Measurements from ENCODE around the gene IGSF3. TPM values are rescaled to one million over a fixed set of nuclear protein-coding genes. Genes with fewer than 3 reads are reported as not detected.
"Not testable (repeated sequence)": the region's sequence is repeated elsewhere in the genome, so short reads cannot be mapped to it uniquely, and the experiment has no call there.

IGSF3 gene
- total RNA-seq, 1 donor from 2014 or later, result 32.5 TPM

DNA sequence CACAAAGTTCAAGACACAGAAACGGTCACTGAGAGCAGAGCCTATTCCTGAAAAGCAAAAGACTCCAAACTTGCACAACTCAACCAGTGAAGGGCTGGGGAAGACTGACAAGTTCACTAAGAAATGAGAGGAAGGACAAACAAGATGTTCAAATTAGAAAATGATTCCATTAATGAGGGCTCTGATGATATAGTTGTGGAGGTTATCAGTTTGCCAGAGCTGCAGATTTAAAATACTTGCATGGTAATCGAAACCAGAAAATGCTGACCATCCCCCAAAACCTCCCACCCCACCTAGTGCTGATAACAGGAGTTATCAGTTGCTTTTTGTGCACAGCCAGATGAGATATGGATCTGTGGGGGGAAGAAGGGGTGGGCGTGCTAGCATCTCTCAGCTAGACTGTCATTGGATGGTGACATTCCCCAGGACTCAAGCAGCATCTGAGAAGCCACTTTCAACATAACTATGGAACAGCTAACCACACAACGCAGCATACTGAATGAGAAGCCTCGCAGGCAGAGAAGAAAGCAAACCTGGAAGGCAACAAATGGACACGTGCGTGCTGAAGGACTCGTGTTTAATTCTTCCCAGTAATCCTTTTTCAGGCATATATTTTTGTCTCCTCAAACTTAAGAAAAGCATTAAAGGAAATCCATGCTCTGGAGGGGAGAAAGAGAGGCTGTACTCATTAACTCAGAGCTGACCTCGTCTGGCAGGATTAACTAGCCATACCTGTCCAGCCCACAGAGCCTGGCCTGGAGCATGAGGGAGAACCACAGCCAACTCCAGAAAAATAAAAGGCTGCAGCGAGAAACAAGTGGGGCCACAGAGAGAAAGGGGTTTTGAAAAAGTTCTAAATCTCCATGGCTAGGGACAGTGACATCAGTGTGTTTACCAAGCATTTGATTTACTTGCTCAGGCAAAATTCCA, 35.3 kb downstream of the IGSF3 start:
- DNase-seq (ENCODE audit: low spot score), result peak; percentile 11

DNA sequence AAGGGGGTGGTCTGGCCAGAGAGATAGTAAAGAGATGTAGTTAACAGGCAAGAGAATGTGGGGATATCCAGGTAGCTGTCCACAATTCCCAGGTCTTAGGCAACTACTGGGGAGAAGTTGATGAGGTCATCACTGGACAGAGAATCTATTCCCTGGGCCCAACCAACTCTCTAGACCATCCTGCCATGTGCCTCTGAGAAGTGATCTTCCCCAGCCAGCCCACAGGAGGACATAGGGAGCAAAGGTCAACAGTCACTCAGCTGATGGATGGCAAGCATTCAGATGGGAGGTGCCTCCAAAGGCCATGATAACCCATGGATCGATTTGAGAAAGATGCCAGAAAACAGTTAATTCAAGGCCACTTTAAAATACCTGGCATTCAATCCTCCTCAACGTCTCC, 36.0 kb downstream of the IGSF3 start:
- not testable (repeated sequence) for DNase-seq (ENCODE audit: low spot score)

DNA sequence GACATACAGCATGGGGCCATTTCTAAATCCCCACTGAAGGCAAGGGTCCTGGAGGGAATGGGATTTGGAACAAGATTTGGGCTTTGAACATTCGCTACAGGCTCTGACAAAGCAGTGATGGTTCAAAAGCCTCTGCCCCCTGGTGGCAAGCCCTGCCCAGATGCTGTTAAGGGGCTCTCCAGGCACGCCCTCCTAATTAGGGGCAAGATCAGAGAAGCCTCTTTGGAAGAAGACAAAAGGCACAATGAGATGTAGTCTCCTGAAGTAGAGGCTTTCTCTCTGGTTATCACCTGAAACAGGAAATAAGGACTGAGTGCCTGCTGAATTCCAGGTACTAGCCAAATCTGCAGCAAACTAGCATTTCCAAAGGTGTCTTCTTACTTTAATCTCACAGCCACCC, 37.5 kb downstream of the IGSF3 start:
- DNase-seq (ENCODE audit: low spot score), result not testable (repeated sequence)

DNA sequence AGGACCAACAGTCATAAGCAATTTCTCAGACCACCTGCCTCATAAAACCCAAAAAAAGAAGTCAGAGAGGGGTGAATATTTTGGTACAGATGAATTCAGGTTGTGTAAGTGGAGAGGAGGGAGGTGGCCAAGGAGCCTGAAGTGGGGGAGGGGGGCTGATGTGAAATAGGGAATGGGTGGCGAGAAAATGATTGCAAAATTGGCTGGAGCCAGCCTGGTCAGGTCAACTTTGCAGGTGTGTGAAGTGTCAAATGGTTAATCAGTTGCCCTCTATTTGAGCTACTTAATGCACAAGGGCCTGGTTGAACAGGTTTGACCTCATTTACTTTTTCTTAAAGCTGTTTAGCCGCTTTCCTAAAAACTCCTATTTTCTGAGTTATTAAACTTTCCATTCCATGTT, 38.1 kb downstream of the IGSF3 start:
- not testable (repeated sequence) for DNase-seq (ENCODE audit: low spot score)

DNA sequence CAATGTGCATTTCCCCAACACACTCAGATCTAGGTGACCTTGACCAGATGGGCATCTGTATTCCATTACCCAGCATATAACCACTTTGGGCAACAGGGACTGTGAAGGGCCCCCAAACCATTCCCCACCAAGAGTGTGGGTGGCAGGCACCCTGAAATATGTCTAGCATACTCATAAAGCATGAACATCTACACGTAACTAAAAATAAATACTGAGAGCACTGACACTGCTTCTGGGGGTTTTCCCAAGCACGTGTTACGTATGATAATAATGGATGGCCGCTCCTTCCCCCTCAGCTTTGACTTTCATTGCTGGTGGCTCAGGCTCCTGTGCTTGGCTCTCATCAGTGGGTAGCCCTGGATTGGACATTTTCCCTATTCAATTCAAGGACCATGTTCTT, 39.1 kb downstream of the IGSF3 start:
- no peak for DNase-seq (ENCODE audit: low spot score)

DNA sequence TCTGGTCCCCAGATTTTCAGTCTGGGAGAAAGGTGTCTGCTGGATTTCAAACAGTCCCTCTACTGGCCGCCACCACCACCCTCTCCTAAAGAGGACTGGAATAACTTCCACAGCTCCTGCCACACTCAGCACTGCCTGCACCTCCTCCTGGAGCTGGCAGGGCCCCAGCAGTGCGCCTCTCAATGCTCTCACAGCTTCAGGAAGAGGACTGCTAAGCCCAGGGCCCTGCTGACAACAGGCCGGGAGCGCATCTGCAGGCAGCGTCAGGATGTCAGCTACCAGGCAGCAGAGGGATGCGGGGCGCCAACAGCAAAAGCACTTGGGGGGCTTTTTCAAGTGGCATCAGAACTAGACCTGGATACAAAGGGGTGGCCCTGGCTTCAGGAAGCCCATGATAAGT, 40.2 kb downstream of the IGSF3 start:
- peak; percentile 85 for DNase-seq (ENCODE audit: low spot score)

DNA sequence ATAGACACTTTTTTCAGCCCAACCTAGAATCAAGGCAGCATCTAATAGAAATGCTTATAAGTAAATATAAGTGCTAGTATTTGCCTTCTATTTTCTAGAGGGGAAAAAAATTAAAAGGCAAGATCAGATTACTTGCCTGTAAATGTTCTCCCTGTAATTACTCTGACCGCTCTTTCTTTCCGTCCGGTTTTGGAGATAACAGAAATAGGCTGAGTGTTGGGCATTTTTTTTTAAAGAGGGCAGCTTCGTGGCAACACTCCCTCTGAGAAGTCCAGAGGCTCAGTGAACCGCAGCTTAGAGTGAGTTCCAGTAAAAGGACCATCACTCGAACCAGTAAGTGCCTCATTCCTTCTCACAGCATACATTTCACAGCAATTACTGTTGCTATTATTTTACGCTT, 40.6 kb downstream of the IGSF3 start:
- peak; percentile 46 for DNase-seq (ENCODE audit: low spot score)

DNA sequence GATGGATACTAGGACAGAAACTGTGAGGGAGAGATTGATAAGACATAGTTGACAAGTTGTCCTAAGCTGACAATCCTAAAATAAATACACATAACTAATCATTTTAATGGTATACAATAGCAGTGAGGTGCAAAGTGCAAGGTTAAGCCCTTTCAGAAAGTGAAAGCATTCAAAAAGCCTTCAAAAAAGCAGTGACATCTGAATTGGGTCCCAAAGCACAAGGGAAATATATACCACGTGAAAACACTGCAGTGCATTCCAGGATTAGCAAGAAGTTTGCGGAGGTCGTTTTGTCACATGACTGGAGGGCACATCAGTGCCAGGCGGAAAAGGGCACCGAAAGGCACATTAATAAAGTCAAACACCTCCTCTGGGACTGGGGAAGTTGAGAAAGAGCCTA, 42.4 kb downstream of the IGSF3 start:
- not testable (repeated sequence) for DNase-seq (ENCODE audit: low spot score)

DNA sequence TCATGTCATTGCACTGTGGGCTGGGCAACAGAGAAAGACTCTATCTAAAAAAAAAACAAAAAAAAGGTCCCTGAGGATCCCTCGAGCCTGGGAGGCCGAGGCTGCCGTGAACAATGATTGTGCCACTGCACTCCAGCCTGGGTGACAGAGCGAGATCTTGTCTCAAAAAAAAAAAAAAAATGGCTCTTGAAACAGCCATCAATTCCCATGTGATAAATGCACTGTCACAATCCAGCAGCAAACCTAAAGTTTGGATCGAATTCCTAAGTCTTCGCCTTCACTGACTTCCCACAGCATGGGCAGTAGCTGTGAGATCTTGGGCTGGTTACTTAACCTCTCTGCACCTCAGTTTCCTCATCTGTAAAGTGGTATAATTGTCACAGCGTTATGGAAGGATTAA, 43.5 kb downstream of the IGSF3 start:
- DNase-seq (ENCODE audit: low spot score), result no peak

DNA sequence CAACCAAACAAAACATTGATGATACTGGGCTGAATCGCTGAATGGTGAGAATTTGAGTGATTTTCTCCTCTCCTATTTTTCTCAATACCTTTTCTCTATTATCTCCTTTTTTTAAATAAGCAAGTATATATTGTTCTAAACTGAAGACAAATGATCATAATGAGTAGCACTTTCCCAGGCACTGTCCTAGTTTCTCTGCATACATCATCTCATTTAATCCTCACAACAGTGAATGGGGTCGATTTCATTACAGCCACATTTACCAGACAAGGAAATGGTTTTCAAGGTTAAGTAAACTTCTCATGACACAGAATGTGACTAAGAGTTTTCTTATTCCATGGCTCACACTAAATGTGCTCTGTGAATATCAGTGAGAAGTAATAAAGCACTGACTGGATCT, 45.0 kb downstream of the IGSF3 start:
- DNase-seq (ENCODE audit: low spot score), result not testable (repeated sequence)

DNA sequence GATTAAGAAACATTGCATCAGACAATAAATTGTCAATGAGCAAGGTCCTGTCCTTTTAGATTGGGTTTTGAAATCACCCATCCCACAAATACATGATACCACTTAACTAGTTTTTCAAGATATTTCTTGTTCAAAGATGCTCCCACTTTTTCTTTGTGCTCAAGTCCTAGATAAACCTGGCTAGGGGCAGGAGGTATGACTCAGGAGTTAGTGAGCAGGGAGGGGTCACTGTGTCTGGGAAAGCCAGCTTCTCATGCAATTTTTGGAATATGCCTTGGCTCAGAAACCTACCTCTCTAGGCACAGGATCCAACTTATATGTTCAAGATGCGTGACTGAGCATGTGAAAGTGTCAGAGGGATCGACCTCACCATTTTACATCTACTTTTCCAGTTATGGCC, 45.8 kb downstream of the IGSF3 start:
- not testable (repeated sequence) for DNase-seq (ENCODE audit: low spot score)

DNA sequence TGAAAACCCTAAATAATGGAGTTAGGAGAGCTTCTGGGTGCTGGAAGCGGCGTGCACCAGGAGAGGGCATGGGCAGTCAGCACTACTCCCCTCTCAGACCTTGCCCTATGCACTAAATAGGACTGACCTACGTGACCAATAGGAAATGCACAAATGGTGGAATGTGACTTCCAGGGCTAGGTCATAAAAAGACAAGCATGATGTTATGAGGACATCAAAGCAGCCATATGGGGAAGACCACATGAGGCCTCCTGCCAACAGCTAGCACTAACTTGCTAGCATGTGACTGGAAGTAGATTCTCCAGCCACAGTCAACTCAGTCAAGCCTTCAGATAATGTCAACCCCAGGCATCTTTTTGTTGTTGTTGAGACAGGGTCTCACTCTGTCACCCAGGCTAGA, 47.1 kb downstream of the IGSF3 start:
- not testable (repeated sequence) for DNase-seq (ENCODE audit: low spot score)

DNA sequence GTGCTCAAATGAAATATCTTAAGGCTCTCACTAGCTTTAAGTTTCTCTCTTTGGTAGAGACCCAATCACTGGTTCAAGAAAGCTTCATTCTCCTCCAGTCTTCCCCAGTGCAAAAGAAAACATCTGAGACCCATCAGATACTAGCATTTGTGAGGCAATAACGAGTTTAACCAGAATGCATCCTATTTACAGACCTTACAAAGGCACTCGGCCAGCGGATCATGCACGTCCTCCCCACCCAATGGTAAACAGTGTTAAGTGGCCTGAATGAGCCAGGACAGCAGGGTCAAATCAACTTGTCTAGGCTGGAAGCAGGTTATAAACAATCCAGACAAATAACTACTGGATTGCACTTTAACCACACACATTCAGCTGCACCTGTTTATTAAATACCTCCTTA, 48.4 kb downstream of the IGSF3 start:
- not testable (repeated sequence) for DNase-seq (ENCODE audit: low spot score)

DNA sequence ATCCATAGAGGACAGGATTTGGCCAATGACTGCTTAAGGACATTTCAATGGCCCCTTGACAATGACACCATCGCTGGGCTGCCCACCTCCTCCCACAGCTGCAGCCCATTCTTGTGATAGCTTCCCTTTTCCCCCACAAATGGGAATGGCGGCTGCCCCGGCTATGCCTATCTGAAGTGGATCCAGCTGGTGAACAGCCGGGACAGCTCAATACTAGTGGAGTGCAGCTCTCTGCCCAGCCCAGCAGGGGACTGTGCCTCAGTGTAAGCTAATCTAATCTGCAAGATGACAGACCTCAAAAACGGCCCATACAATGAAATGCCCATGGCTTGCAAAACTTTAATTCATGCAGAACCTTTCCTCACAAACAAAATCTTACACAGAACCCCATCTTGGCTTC, 49.7 kb downstream of the IGSF3 start:
- not testable (repeated sequence) for DNase-seq (ENCODE audit: low spot score)

DNA sequence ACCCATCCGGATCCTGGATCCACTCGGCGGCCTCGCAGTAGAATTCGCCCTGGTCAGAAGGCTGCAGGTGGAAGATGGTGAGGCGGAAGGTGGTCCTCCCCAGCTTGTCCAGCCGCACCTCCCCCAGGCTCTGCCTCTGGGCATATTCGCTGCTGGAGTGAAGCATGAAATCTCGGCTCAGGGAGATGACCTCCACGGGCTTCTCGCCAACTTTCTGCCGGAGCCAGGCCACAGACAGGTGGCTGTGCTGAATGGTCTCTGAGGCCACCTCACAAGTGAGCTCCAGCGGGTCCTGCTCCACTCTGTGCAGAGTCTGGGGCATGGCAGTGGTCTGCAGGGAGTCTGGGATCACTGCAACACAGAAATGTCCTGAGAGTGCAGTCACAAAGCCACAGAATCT, 53.7 kb downstream of the IGSF3 start:
- not testable (repeated sequence) for DNase-seq (ENCODE audit: low spot score)

DNA sequence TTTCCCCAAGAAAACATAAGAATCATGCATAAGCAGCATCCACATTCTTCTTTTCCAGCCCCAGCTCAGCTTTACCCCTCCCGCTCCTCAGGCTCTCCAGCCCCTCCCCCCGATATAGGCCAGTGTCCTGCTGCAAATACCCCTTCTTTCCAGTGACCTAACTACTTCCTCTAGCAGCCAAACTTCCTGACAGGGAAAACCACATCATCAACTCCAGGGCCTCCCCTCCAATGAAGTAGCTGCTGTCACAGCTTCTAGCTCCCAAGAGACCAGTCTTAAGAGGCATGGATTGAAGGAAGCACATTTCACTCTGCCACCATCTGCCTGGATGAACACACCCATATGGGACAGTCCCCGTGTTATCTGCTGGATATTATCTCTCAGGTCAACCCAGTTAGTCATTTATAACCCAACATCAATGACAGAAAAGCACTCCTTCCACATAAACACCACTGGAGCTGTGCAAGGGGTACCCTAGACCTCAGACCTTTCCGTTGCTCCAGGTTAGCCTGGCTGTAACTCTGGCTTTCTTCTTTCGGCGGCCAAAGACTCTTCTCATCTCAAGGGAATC, 57.6 kb downstream of the IGSF3 start:
- DNase-seq (ENCODE audit: low spot score), result not testable (repeated sequence)

DNA sequence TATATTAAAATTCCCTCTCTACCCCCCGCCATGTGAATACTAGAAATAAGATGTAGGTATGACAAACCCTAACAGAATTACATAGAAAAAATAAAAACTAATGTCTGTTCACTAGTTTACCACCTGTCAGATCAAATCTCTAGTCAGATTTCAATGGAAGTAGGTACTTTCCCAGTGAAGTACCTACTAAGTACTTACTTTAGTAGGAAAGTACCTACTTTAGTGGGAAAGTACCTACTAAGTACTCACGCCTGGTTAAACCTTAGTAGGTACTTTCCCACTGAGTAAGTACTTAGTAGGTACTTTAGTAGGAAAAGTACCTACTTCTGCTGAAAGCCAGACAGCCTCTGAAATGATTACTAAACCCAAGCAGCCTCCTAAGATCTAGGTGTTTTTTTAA, 58.7 kb downstream of the IGSF3 start:
- DNase-seq (ENCODE audit: low spot score), result not testable (repeated sequence)

DNA sequence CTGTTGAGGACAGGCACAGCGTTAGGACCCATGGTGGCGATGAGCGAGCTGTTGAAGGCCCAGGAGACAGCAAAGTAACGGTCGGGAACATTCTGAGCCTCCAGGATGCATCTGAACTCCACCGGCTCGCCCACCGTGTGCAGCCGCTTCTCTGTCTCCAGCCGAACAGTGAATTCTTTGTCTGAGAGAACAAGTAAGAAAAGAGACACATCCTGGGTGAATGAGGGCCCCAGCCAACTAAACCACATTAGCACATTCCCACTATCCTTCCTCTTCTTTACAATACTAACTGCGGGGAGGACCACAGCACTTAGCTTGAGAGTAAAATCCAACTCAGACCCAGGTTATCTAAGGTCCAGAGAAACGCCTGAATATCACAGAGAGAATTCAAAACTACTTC, 59.4 kb downstream of the IGSF3 start:
- DNase-seq (ENCODE audit: low spot score), result not testable (repeated sequence)

DNA sequence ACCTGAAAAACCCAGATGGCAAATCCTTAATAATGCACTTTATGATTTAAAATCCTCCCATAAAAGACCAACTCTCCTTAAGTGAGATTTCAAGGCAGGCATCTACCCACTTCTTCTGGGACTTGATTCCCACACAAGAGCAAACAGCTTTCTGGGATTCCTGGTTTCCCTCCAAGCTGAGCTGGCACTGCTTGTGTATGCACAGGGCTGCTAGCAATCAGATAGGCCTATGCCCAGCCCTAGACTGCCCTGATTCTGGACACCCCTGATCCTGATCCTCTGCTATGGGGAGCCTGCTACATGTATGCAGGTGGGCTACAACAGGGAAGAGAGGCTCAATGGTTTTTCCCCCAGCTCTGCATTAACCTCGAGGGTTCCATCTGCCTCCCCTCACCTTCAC, 60.1 kb downstream of the IGSF3 start:
- not testable (repeated sequence) for DNase-seq (ENCODE audit: low spot score)

DNA sequence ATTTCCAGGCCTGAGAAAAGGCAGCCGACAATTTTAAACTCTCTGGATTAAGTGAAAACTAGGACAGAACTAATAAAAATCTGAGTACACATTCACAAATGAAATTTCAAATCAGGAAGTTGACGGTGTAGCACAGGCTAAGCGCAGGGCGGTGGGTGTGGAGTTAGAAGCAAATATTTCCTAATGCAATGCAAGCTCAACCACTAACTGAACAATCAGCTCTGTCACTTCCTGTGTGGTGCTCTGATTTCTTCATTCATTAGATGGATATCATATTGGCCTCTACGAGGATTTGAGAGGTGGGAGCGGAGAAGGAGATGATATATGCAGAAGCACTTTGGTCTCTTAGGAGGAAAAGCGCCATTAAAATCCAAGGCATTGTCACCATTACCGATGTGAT, 61.5 kb downstream of the IGSF3 start:
- peak; percentile 13 for DNase-seq (ENCODE audit: low spot score)

DNA sequence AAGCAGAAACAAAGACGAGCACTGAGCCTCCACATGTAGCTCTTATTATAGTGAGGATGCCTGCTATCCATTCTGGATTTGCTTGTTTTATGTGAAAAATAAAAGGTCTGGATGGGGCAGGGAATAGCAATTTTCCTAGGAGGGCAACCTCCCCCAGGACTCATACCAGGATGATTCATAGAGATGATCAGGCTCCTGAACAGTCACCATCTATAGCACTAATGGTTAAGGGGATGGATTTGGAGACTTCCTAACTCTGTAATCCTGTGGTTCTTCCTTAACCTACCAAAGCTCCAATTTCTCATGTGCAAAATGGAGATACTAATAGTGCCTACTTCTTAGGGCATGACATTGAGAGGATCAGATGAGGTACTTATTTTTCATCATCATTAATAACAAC, 62.2 kb downstream of the IGSF3 start:
- no peak for DNase-seq (ENCODE audit: low spot score)

DNA sequence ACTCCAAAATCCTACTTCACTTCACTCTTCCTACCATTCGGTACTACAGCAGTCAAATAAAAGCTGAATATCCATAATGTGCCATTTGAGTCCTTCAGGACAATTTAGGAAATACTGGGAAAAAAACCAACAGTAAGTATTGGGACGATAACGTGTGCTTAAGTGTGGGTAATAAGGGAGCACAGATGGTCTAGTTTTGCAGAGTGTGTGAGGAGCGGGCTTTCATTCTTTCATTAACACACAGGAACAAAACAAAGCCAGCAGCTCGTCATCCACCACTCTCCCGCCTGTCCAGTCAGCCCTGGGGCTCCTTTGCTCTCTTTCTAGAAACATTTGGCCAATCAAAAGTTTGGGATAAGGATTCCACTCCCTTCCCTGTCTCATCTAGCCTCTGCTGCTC, 63.1 kb downstream of the IGSF3 start:
- not testable (repeated sequence) for DNase-seq (ENCODE audit: low spot score)

DNA sequence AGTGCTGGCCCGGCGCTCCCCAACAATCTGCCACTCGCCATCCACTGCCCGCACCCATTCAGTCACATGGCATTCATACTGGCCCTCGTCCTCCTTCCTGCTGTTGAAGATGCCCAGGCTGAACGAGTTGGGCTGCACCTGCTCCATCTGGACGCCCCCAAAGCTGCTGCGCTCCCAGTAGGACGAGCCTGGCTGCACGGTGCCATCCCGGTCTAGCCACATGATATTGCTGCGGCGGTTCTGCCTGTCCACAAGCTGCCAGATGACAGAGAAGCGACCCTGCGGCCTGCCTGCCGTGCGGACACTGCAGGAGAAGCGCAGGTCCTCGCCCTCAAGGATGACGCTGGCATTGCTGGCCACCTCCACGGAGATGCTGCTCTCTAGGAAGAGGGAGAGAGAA, 63.9 kb downstream of the IGSF3 start:
- not testable (repeated sequence) for DNase-seq (ENCODE audit: low spot score)

Data from umbilical cord (tissue), 2 donors.